HG03558 (cell line): Measurements from ENCODE around the gene CMIP.

Experiments used
- ATAC-seq: cut with Tn5 transposase; IDR thresholded peaks from one replicate; pipeline ENCODE4 v1.9.1; 2021; ENCODE audit warnings: moderate number of reproducible peaks; ENCODE audit not compliant: unreplicated experiment; ENCODE audit errors: extremely low read depth

CMIP gene

GRCh38 chr16:81611721-81612120, 167.1 kb downstream of the CMIP start:
- ATAC-seq: no peak

- no peak for ATAC-seq
Observed at GRCh38 chr16:81612351-81613163, 167.9 kb downstream of the CMIP start.

- no peak for ATAC-seq
Observed at GRCh38 chr16:81614171-81614570, 169.6 kb downstream of the CMIP start.

- ATAC-seq: no peak
Observed at GRCh38 chr16:81614654-81615359, 170.2 kb downstream of the CMIP start.

- no peak for ATAC-seq
Observed at GRCh38 chr16:81615411-81615810, 170.8 kb downstream of the CMIP start.

GRCh38 chr16:81615833-81616232, 171.2 kb downstream of the CMIP start:
- ATAC-seq: no peak

GRCh38 chr16:81616321-81617020, 171.9 kb downstream of the CMIP start:
- ATAC-seq: peak; percentile 44

GRCh38 chr16:81617021-81617346, 172.4 kb downstream of the CMIP start:
- no peak for ATAC-seq

GRCh38 chr16:81618187-81618586, 173.6 kb downstream of the CMIP start:
- no peak for ATAC-seq

- ATAC-seq: no peak
Observed at GRCh38 chr16:81618661-81619060, 174.1 kb downstream of the CMIP start.

- ATAC-seq: no peak
Observed at GRCh38 chr16:81620029-81620428, 175.4 kb downstream of the CMIP start.

- ATAC-seq: no peak
Observed at GRCh38 chr16:81620796-81621195, 176.2 kb downstream of the CMIP start.

- no peak for ATAC-seq
Observed at GRCh38 chr16:81621496-81621895, 176.9 kb downstream of the CMIP start.

- no peak for ATAC-seq
Observed at GRCh38 chr16:81623365-81624102, 178.9 kb downstream of the CMIP start.

- ATAC-seq: no peak
Observed at GRCh38 chr16:81624403-81624759, 179.8 kb downstream of the CMIP start.

- ATAC-seq: no peak
Observed at GRCh38 chr16:81624760-81625543, 180.3 kb downstream of the CMIP start.

GRCh38 chr16:81625544-81626153, 181.0 kb downstream of the CMIP start:
- ATAC-seq: no peak

- ATAC-seq: no peak
Observed at GRCh38 chr16:81626181-81626674, 181.6 kb downstream of the CMIP start.

GRCh38 chr16:81627024-81627423, 182.4 kb downstream of the CMIP start:
- no peak for ATAC-seq
